H1 (cell line): ENCODE data around the gene FASTKD3.

Experiments
- ATF3 ChIP-seq: IDR thresholded peaks from 2 replicates; pipeline ENCODE4 v1.6.1; 2011; ENCODE audit warnings: low read depth, mild to moderate bottlenecking, low read length; ENCODE audit not compliant: insufficient read depth
- CTCF ChIP-seq, 3 experiments: IDR thresholded peaks; 1 replicate in 2 of 3; 2 replicates in 1 of 3; pipeline versions ENCODE4 v1.5.1 to v1.6.1; 2011; ENCODE audit warnings: low read length in 3 of 3, mild to moderate bottlenecking in 3 of 3, inconsistent platforms in 2 of 3, low read depth in 1 of 3, moderate library complexity in 1 of 3; ENCODE audit not compliant: insufficient read depth in 1 of 3; ENCODE audit errors: control extremely low read depth in 1 of 3
- FOSL1 ChIP-seq: IDR thresholded peaks from 2 replicates; pipeline ENCODE4 v1.6.1; 2011; ENCODE audit warnings: mild to moderate bottlenecking, low read depth, low read length, moderate library complexity; ENCODE audit not compliant: insufficient read depth
- GABPA ChIP-seq: IDR thresholded peaks from 2 replicates; pipeline ENCODE4 v1.6.1; 2011; ENCODE audit warnings: mild to moderate bottlenecking, low read length, moderate library complexity, borderline replicate concordance; ENCODE audit not compliant: insufficient read depth
- JUND ChIP-seq: IDR thresholded peaks from 2 replicates; pipeline ENCODE4 v1.6.1; 2011; ENCODE audit warnings: mild to moderate bottlenecking, improper control_type of control experiment, low read length
- POLR2A ChIP-seq, 2 experiments: IDR thresholded peaks; 1 replicate in 1 of 2; 2 replicates in 1 of 2; pipeline ENCODE4 v1.6.1; 2011; ENCODE audit warnings: low read depth in 2 of 2, low read length in 2 of 2, mild to moderate bottlenecking in 2 of 2; ENCODE audit errors: control extremely low read depth in 1 of 2
- POLR2AphosphoS5 ChIP-seq: IDR thresholded peaks from 2 replicates; pipeline ENCODE4 v1.6.1; 2011; ENCODE audit warnings: low read depth, low read length
- RNF2 ChIP-seq: fragments of 200-900, 300-1000 bp; sonication (generic); IDR thresholded peaks from 2 replicates; pipeline ENCODE4 v1.7.1; 2016; ENCODE audit warnings: borderline replicate concordance, low read depth, mild to moderate bottlenecking, antibody characterized with exemption, low read length; ENCODE audit not compliant: poor library complexity, severe bottlenecking; ENCODE audit errors: missing control alignments

GRCh38 chr5:7917130-7918123, 48.6 kb upstream of the FASTKD3 start:
- no peak for TF ChIP-seq RNF2
- no peak for TF ChIP-seq CTCF (IDR thresholded peaks at IDR 0.05; ENCODE audit: control extremely low read depth in 1 of 3, insufficient read depth in 1 of 3, low read depth in 1 of 3, low read length in 3 of 3)
- no peak for TF ChIP-seq POLR2A (IDR thresholded peaks at IDR 0.05; ENCODE audit: control extremely low read depth in 1 of 2, low read depth in 2 of 2, low read length in 2 of 2)
- no peak for TF ChIP-seq POLR2AphosphoS5
- TF ChIP-seq ATF3, result no peak
- no peak for TF ChIP-seq FOSL1
- no peak for TF ChIP-seq JUND
- TF ChIP-seq GABPA, result no peak
